GM23338 (cell line): ENCODE data around the gene HGS. TPM values are rescaled to one million over a fixed set of nuclear protein-coding genes. Genes with fewer than 3 reads are reported as not detected.

Source experiments
- ATAC-seq: fragments of 200-7000 bp; cut with Tn5 transposase; 3 replicates; pipeline ENCODE4 v1.9.1; 2020
- DNase-seq: peaks from one replicate; pipeline ENCODE4 v3.0.0-alpha.2; 2015; ENCODE audit warnings: low spot score
- H2AFZ ChIP-seq: fragments of 200-600 bp; sonication (generic); 2 replicates; pipeline ENCODE4 v1.8.0; 2016; ENCODE audit warnings: antibody characterized with exemption, mild to moderate bottlenecking, moderate library complexity
- H3F3A ChIP-seq: fragments of 200-600 bp; sonication (generic); replicated peaks from 2 replicates; pipeline ENCODE4 v1.8.0; 2017; ENCODE audit warnings: antibody characterized with exemption, mixed run types, low read depth
- H3K27ac ChIP-seq: fragments of 200-600 bp; sonication (generic); 2 replicates; pipeline ENCODE4 v1.6.1; 2016; ENCODE audit warnings: low read depth
- H3K27me3 ChIP-seq: fragments of 200-600 bp; sonication (generic); 2 replicates; pipeline ENCODE4 v1.8.0; 2016; ENCODE audit warnings: mild to moderate bottlenecking, mixed run types, moderate library complexity; ENCODE audit not compliant: insufficient read depth
- H3K36me3 ChIP-seq: fragments of 200-600 bp; sonication (generic); 2 replicates; pipeline ENCODE4 v1.8.0; 2016; ENCODE audit warnings: mild to moderate bottlenecking; ENCODE audit not compliant: insufficient read depth
- H3K4me1 ChIP-seq: fragments of 200-600 bp; sonication (generic); 2 replicates; pipeline ENCODE4 v1.8.0; 2016; ENCODE audit warnings: mild to moderate bottlenecking, moderate library complexity; ENCODE audit not compliant: insufficient read depth
- H3K4me2 ChIP-seq: fragments of 200-600 bp; sonication (generic); 2 replicates; pipeline ENCODE4 v1.7.1; 2017; ENCODE audit warnings: mixed run types
- H3K4me3 ChIP-seq: fragments of 200-600 bp; sonication (generic); 2 replicates; pipeline ENCODE4 v1.6.1; 2016; ENCODE audit warnings: mixed run types
- H3K79me2 ChIP-seq: fragments of 200-600 bp; sonication (generic); replicated peaks from 2 replicates; pipeline ENCODE4 v1.8.0; 2017; ENCODE audit warnings: mild to moderate bottlenecking; ENCODE audit not compliant: insufficient read depth
- H3K9me2 ChIP-seq: fragments of 200-600 bp; sonication (generic); 2 replicates; pipeline ENCODE4 v1.8.0; 2017; ENCODE audit not compliant: insufficient read depth
- H4K20me1 ChIP-seq: fragments of 200-600 bp; sonication (generic); replicated peaks from 2 replicates; pipeline ENCODE4 v1.8.0; 2017; ENCODE audit warnings: mild to moderate bottlenecking; ENCODE audit not compliant: insufficient read depth
- H3K27ac Mint-ChIP-seq: 2 replicates; pipeline ENCODE4 v1.8.0; 2020; ENCODE audit warnings: inconsistent platforms, mild to moderate bottlenecking, moderate library complexity, mixed read lengths
- H3K27me3 Mint-ChIP-seq: 3 replicates; pipeline ENCODE4 v1.8.0; 2022; ENCODE audit warnings: low read depth, mild to moderate bottlenecking, moderate library complexity, mixed read lengths, inconsistent platforms; ENCODE audit not compliant: insufficient read depth, poor library complexity
- H3K36me3 Mint-ChIP-seq: 3 replicates; pipeline ENCODE4 v1.8.0; 2021; ENCODE audit warnings: low read depth, mild to moderate bottlenecking, inconsistent platforms, moderate library complexity, mixed read lengths
- H3K4me1 Mint-ChIP-seq: 3 replicates; pipeline ENCODE4 v1.8.0; 2020; ENCODE audit warnings: mild to moderate bottlenecking, inconsistent platforms, mixed read lengths
- H3K4me3 Mint-ChIP-seq: 3 replicates; pipeline ENCODE4 v1.8.0; 2021; ENCODE audit warnings: moderate library complexity, mild to moderate bottlenecking, inconsistent platforms, mixed read lengths
- H3K9me3 Mint-ChIP-seq: 3 replicates; pipeline ENCODE4 v1.8.0; 2020; ENCODE audit warnings: moderate library complexity, mild to moderate bottlenecking, inconsistent platforms, mixed read lengths
- POLR2AphosphoS5 ChIP-seq: IDR thresholded peaks from 2 replicates; pipeline ENCODE4 v1.6.1; 2016; ENCODE audit warnings: antibody characterized with exemption, low read depth
- ZNF462 ChIP-seq: fragments of 250-450 bp; sonication (Bioruptor Pico); IDR thresholded peaks from 2 replicates; pipeline ENCODE4 v1.5.0; 2020; ENCODE audit warnings: mild to moderate bottlenecking, moderate library complexity
- polyA plus RNA-seq: library from polyadenylated mRNA; unstranded; fragments of >200 nt; fragmentation: Nextera tagmentation; extraction: Ambion mirVana; gene quantifications from 2 replicates; pipeline ENCODE4 v1.2.1, GENCODE V29; 2016
- total RNA-seq: library from RNA; depleted of rRNA; stranded (reverse); fragments of >200 nt; shearing (Covaris generic); gene quantifications from 2 replicates; pipeline ENCODE4 v1.2.3, GENCODE V29; 2014

HGS gene
- total and polyA plus RNA-seq, 2 experiments from 2014 or later = 59.0 to 90.2 TPM

- Histone ChIP-seq H3K27ac (no peak overlapping the region), H3K4me2 (no peak overlapping the region), H3K79me2 (peaks cover 33% of the 10 kb centered on the region), H3K9me2 (no peaks in the 10 kb centered on the region), H2AFZ (no peak overlapping the region), H3K27me3 (no peaks in the 10 kb centered on the region), H3F3A (peaks cover 21% of the 10 kb centered on the region; the same call in 1 of the 2 replicates), H3K4me1 (peaks cover 15% of the 10 kb centered on the region), H3K4me3 (no peak overlapping the region), H4K20me1 (peaks cover 12% of the 10 kb centered on the region), H3K36me3 (no peaks in the 10 kb centered on the region)
- TF ChIP-seq ZNF462 (CRISPR knock-in tag) (no peak), POLR2AphosphoS5 (peak; percentile 29; the same call in 1 of the 2 replicates)
- Mint-ChIP-seq H3K4me1 (peaks cover 25% of the 10 kb centered on the region), H3K4me3 (no peak overlapping the region), H3K36me3 (peaks cover 37% of the 10 kb centered on the region), H3K27ac (no peak overlapping the region; the same call in 1 of the 2 replicates), H3K27me3 (peaks cover 15% of the 10 kb centered on the region), H3K9me3 (no peaks in the 10 kb centered on the region)
- DNase-seq = no peak
- no peak for ATAC-seq
Measured at GRCh38 chr17:81664051-81664470, 19.8 kb upstream of the HGS start.

- Mint-ChIP-seq H3K9me3 (no peaks in the 10 kb centered on the region), H3K4me3 (peak overlapping the region; percentile 98), H3K27ac (peak overlapping the region; percentile 95), H3K36me3 (peaks cover 50% of the 10 kb centered on the region), H3K27me3 (peaks cover 18% of the 10 kb centered on the region), H3K4me1 (peaks cover 25% of the 10 kb centered on the region)
- Histone ChIP-seq H4K20me1 (peaks cover 12% of the 10 kb centered on the region), H3K4me2 (peak overlapping the region; percentile 99), H3K9me2 (no peaks in the 10 kb centered on the region), H2AFZ (no peak overlapping the region), H3K27ac (peak overlapping the region; percentile 84), H3K27me3 (no peaks in the 10 kb centered on the region), H3F3A (peaks cover 27% of the 10 kb centered on the region), H3K36me3 (peaks cover 9% of the 10 kb centered on the region), H3K4me1 (peaks cover 15% of the 10 kb centered on the region), H3K79me2 (peaks cover 41% of the 10 kb centered on the region), H3K4me3 (peak overlapping the region; percentile 99)
- ATAC-seq (peak; percentile 13), DNase-seq (peak; percentile 40)
- TF ChIP-seq POLR2AphosphoS5 = 0 out of 2 replicates have a peak, but pooled peaks have one; percentile 24
- no peak for TF ChIP-seq ZNF462 (CRISPR knock-in tag)
Measured at GRCh38 chr17:81665205-81666091, 18.4 kb upstream of the HGS start.
